Endothelial cell of umbilical vein (primary cell): ENCODE data around the gene RPLP2. TPM values are rescaled to one million over a fixed set of nuclear protein-coding genes. Genes with fewer than 3 reads are reported as not detected.
A peak's percentile ranks its signal among the peaks of the same experiment; 100 is the strongest.

Source experiments
- BruUV-seq: library from RNA; stranded (reverse); fragments of 400-500 nt; replicated peaks from 2 replicates; lab custom pipeline; 2021; lab: Mats Ljungman, UMichigan
- CTCF ChIA-PET: fragments of 300-600, 350-600 bp; sonication (Branson Sonifier 250); formaldehyde crosslinking; loops from one replicate; lab custom pipeline; 2021; ENCODE audit warnings: antibody characterized with exemption, inconsistent platforms; lab: Charles Lee
- POLR2A ChIA-PET: fragments of 300-600, 350-600 bp; sonication (Branson Sonifier 250); formaldehyde crosslinking; loops from one replicate; lab custom pipeline; 2021; ENCODE audit warnings: antibody characterized with exemption, inconsistent platforms; lab: Charles Lee
- DNase-seq: peaks from one replicate; pipeline ENCODE4 v3.0.0-alpha.2; 2011; ENCODE audit warnings: low read depth, low spot score
- FAIRE-seq: peaks from 2 replicates; lab custom pipeline; 2011; peaks lifted over from hg19 to GRCh38; lab: Jason Lieb, UNC
- H2AFZ ChIP-seq: 2 replicates; pipeline ENCODE4 v1.6.0; 2012; ENCODE audit warnings: low read depth, low read length, control low read depth, inconsistent platforms
- H3K27ac ChIP-seq: 2 replicates; pipeline ENCODE4 v1.5.1; 2011; ENCODE audit warnings: low read depth, mild to moderate bottlenecking, control low read depth, low read length, moderate library complexity; ENCODE audit not compliant: insufficient read depth
- H3K27me3 ChIP-seq, 2 experiments: 2 replicates each; pipeline versions ENCODE4 v1.6.0 to v1.6.1; 2011; ENCODE audit warnings: low read length in 2 of 2, mixed read lengths in 1 of 2; ENCODE audit not compliant: control insufficient read depth in 2 of 2, insufficient read depth in 2 of 2
- H3K36me3 ChIP-seq, 2 experiments: 2 replicates in 1 of 2; 3 replicates in 1 of 2; pipeline ENCODE4 v1.5.1; 2011; ENCODE audit warnings: low read length in 2 of 2, mild to moderate bottlenecking in 1 of 2, moderate library complexity in 1 of 2; ENCODE audit not compliant: control insufficient read depth in 2 of 2, insufficient read depth in 2 of 2; ENCODE audit errors: extremely low read depth in 1 of 2
- H3K4me1 ChIP-seq: 3 replicates; pipeline ENCODE4 v1.5.1; 2011; ENCODE audit warnings: mild to moderate bottlenecking, low read length; ENCODE audit not compliant: control insufficient read depth, insufficient read depth; ENCODE audit errors: extremely low read depth
- H3K4me2 ChIP-seq: 2 replicates; pipeline ENCODE4 v1.6.1; 2011; ENCODE audit warnings: low read length, control low read depth, mixed read lengths; ENCODE audit not compliant: insufficient read depth
- H3K4me3 ChIP-seq, 3 experiments: fragments of 200-600 bp in 1 of 3; sonication (generic), shearing (Covaris generic) in 1 of 3; replicated peaks in 1 of 3; 2 replicates each; pipeline ENCODE4 v1.5.1; 2011 to 2016; ENCODE audit warnings: control low read depth in 3 of 3, low read length in 3 of 3, mild to moderate bottlenecking in 2 of 3, inconsistent platforms in 1 of 3, low read depth in 1 of 3, moderate library complexity in 1 of 3; ENCODE audit not compliant: insufficient read depth in 1 of 3
- H3K79me2 ChIP-seq: 2 replicates; pipeline ENCODE4 v1.6.0; 2012; ENCODE audit warnings: low read length, inconsistent platforms; ENCODE audit not compliant: control insufficient read depth, insufficient read depth
- H3K9ac ChIP-seq: replicated peaks from 2 replicates; pipeline ENCODE3; 2011; ENCODE audit warnings: low read length, control low read depth; ENCODE audit not compliant: insufficient read depth; ENCODE audit errors: extremely low read depth
- H3K9me1 ChIP-seq: replicated peaks from 3 replicates; pipeline ENCODE4 v1.6.0; 2011; ENCODE audit warnings: mild to moderate bottlenecking, low read length; ENCODE audit not compliant: control insufficient read depth, insufficient read depth; ENCODE audit errors: extremely low read depth
- H3K9me3 ChIP-seq: replicated peaks from 2 replicates; pipeline ENCODE4 v1.5.1; 2012; ENCODE audit warnings: low read length, inconsistent platforms; ENCODE audit not compliant: control insufficient read depth, insufficient read depth
- H4K20me1 ChIP-seq: replicated peaks from 2 replicates; pipeline ENCODE3; 2011; ENCODE audit warnings: mild to moderate bottlenecking, low read length; ENCODE audit not compliant: control insufficient read depth, insufficient read depth; ENCODE audit errors: extremely low read depth
- CTCF ChIP-seq, 2 donors: IDR thresholded peaks; 1 replicate in 1 of 2; 2 replicates in 1 of 2; pipeline ENCODE4 v1.5.1; 2011; ENCODE audit warnings: low read length in 2 of 2, mild to moderate bottlenecking in 2 of 2, moderate library complexity in 2 of 2, control low read depth in 1 of 2, inconsistent platforms in 1 of 2, low read depth in 1 of 2; ENCODE audit not compliant: insufficient read depth in 1 of 2; ENCODE audit errors: extremely low read depth in 1 of 2
- EZH2 ChIP-seq: IDR thresholded peaks from 2 replicates; pipeline ENCODE4 v1.6.1; 2012; ENCODE audit warnings: borderline replicate concordance, low read depth, mild to moderate bottlenecking, moderate library complexity, low read length, inconsistent platforms; ENCODE audit not compliant: severe bottlenecking
- FOS ChIP-seq: IDR thresholded peaks from 2 replicates; pipeline ENCODE4 v1.6.1; 2011; ENCODE audit warnings: mild to moderate bottlenecking, low read length, moderate library complexity, borderline replicate concordance; ENCODE audit not compliant: insufficient read depth
- GATA2 ChIP-seq: IDR thresholded peaks from 2 replicates; pipeline ENCODE4 v1.7.0; 2011; ENCODE audit warnings: low read depth, mild to moderate bottlenecking, moderate library complexity, mixed read lengths, low read length; ENCODE audit not compliant: insufficient read length, insufficient read depth
- JUN ChIP-seq: IDR thresholded peaks from 2 replicates; pipeline ENCODE4 v1.6.1; 2011; ENCODE audit warnings: borderline replicate concordance, low read depth; ENCODE audit not compliant: insufficient read length, insufficient read depth
- MAX ChIP-seq: IDR thresholded peaks from 2 replicates; pipeline ENCODE4 v1.6.1; 2011; ENCODE audit not compliant: insufficient read depth, insufficient read length
- MYC ChIP-seq: IDR thresholded peaks from one replicate; pipeline ENCODE4 v1.6.1; 2011; ENCODE audit warnings: mild to moderate bottlenecking, low read depth, low read length
- POLR2A ChIP-seq: IDR thresholded peaks from 2 replicates; pipeline ENCODE4 v1.6.1; 2012; ENCODE audit warnings: low read depth, mild to moderate bottlenecking, control low read depth, low read length
- POLR2AphosphoS5 ChIP-seq: IDR thresholded peaks from 2 replicates; pipeline ENCODE4 v1.6.1; 2012; ENCODE audit warnings: low read depth, mild to moderate bottlenecking, control low read depth, low read length, moderate library complexity; ENCODE audit not compliant: insufficient read depth
- dilution Hi-C: fragments of 300-500 bp; cut with MboI; formaldehyde crosslinking; loops from one replicate; pipeline ENCODE4 v1.15.0; 2019; ENCODE audit warnings: low sequenced_read_pairs; ENCODE audit not compliant: extremely low pct_ligation_motif_present
- intact Hi-C: fragments of 100-400 bp; cut with micrococcal nuclease; formaldehyde crosslinking; loops from one replicate; pipeline ENCODE4 v1.10.0; 2022
- polyA plus RNA-seq, 4 experiments: library from polyadenylated mRNA; depleted of rRNA in 3 of 4; stranded (reverse) in 3 of 4; unstranded in 1 of 4; fragments of >200 nt; gene quantifications; 2 replicates each; pipeline versions ENCODE4 v1.2.1 to v1.2.3, GENCODE V29; 2011 to 2012; ENCODE audit warnings: missing spikeins in 1 of 4
- total RNA-seq: library from RNA; stranded (reverse); gene quantifications from 2 replicates; pipeline ENCODE4 v1.2.3, GENCODE V29; 2021

RPLP2 gene
- total and polyA plus RNA-seq, 2 donors (not counting 3 experiments of a cell fraction or from before 2014, with no cell fraction given), result 1,579 to 1,739 TPM

- FAIRE-seq (no peak), DNase-seq (no peak)
- dilution Hi-C loops, result no loop called here
- Histone ChIP-seq H3K9me3 (no peaks in the 10 kb centered on the region), H3K4me3 (no peak overlapping the region), H3K9me1 (no peaks in the 10 kb centered on the region), H3K4me1 (peaks cover 23% of the 10 kb centered on the region), H3K27me3 (no peaks in the 10 kb centered on the region), H3K27ac (no peak overlapping the region), H2AFZ (no peak overlapping the region), H3K9ac (no peak overlapping the region), H4K20me1 (no peaks in the 10 kb centered on the region), H3K79me2 (peaks cover 27% of the 10 kb centered on the region), H3K36me3 (peaks cover 5 to 25% of the 10 kb centered on the region in 2 experiments), H3K4me2 (no peak overlapping the region)
- TF ChIP-seq POLR2AphosphoS5 (no peak), POLR2A (peak; percentile 17)
- POLR2A ChIA-PET, result no interaction called here
- intact Hi-C loops, result no loop called here
- no TSS peak for BruUV-seq
- CTCF ChIA-PET, result no interaction called here
These were observed 6.1 kb downstream of the RPLP2 start for GRCh38 chr11:815675-816432.

- no peak for FAIRE-seq
- H3K9me1 ChIP-seq, result no peaks in the 10 kb centered on the region
- no peak overlapping the region for H3K27ac ChIP-seq
- CTCF ChIA-PET, result no interaction called here
- H3K9ac ChIP-seq, result no peak overlapping the region
- dilution Hi-C loops, result no loop called here
- BruUV-seq, result no TSS peak
- H4K20me1 ChIP-seq, result no peaks in the 10 kb centered on the region
- no peaks in the 10 kb centered on the region for H3K27me3 ChIP-seq
- H3K4me3 ChIP-seq, result no peak overlapping the region
- TF ChIP-seq FOS (no peak), POLR2A (no peak), CTCF (IDR thresholded peaks at IDR 0.05; ENCODE audit: extremely low read depth in 1 of 2, insufficient read depth in 1 of 2, low read depth in 1 of 2, low read length in 2 of 2) (no peak), MYC (no peak), GATA2 (no peak), JUN (no peak), MAX (no peak), POLR2AphosphoS5 (no peak), EZH2 (no peak)
- H3K4me1 ChIP-seq, result peaks cover 23% of the 10 kb centered on the region
- no peaks in the 10 kb centered on the region for H3K9me3 ChIP-seq
- POLR2A ChIA-PET, result interaction anchor here (0.7 kb wide), 1 partner anchor 151 kb away, joined by 4 read pairs; no protein-coding TSS in a partner anchor
- peaks cover 24% of the 10 kb centered on the region for H3K79me2 ChIP-seq
- no peak for DNase-seq
- no peak overlapping the region for H2AFZ ChIP-seq
- peaks cover 3 to 24% of the 10 kb centered on the region in 2 experiments for H3K36me3 ChIP-seq
- no peak overlapping the region for H3K4me2 ChIP-seq
- intact Hi-C loops, result no loop called here
These were observed 6.6 kb downstream of the RPLP2 start for GRCh38 chr11:816433-816779.
